ENCODE data around the gene NDC1. TPM values are rescaled to one million over a fixed set of nuclear protein-coding genes. Genes with fewer than 3 reads are reported as not detected.

NDC1 gene
- total and polyA plus RNA-seq, 2 donors (not counting 3 experiments of a cell fraction or from before 2014, with no cell fraction given) = 23.2 to 29.2 TPM

GRCh38 chr1:53868565-53868964 lies 30.5 kb upstream of the NDC1 start:
- ChIA-PET CTCF (interaction anchor here (0.9 to 6.6 kb wide), 3 partner anchors 8 to 91 kb away, joined by 4 to 61 read pairs (median 21); no protein-coding TSS in a partner anchor), POLR2A (no interaction called here)
- TF ChIP-seq MYC (IDR thresholded peaks at IDR 0.05; ENCODE audit: low read depth, low read length) = no peak
- TF ChIP-seq POLR2A (IDR thresholded peaks at IDR 0.05; ENCODE audit: low read depth, low read length) = no peak
- no peak for TF ChIP-seq CTCF (IDR thresholded peaks at IDR 0.05; ENCODE audit: extremely low read depth in 1 of 2, insufficient read depth in 1 of 2, low read depth in 1 of 2, low read length in 2 of 2)
- no peak for TF ChIP-seq MAX (IDR thresholded peaks at IDR 0.05; ENCODE audit: insufficient read depth, insufficient read length)
- TF ChIP-seq FOS (IDR thresholded peaks at IDR 0.05; ENCODE audit: borderline replicate concordance, insufficient read depth, low read length) = peak; percentile 63
- peak; percentile 32 for TF ChIP-seq JUN (IDR thresholded peaks at IDR 0.05; ENCODE audit: borderline replicate concordance, insufficient read depth, insufficient read length, low read depth)
- no peak for TF ChIP-seq POLR2AphosphoS5 (IDR thresholded peaks at IDR 0.05; ENCODE audit: insufficient read depth, low read depth, low read length)
- no peak for TF ChIP-seq GATA2 (IDR thresholded peaks at IDR 0.05; ENCODE audit: insufficient read depth, insufficient read length, low read depth, low read length)
- TF ChIP-seq EZH2 (IDR thresholded peaks at IDR 0.05; ENCODE audit: borderline replicate concordance, low read depth, low read length, severe bottlenecking) = no peak
- H3K79me2 ChIP-seq (ENCODE audit: control insufficient read depth, insufficient read depth, low read length) = no peaks in the 10 kb centered on the region
- no peak overlapping the region for H3K27ac ChIP-seq (ENCODE audit: insufficient read depth, low read depth, low read length)
- peak overlapping the region; percentile 29 for H3K4me2 ChIP-seq (ENCODE audit: insufficient read depth, low read length)
- intact Hi-C loops (cut with micrococcal nuclease) (no loop called here), dilution Hi-C loops (cut with MboI; ENCODE audit: extremely low pct_ligation_motif_present, low sequenced_read_pairs) (no loop called here)
- DNase-seq (ENCODE audit: low read depth, low spot score) (peak; percentile 31), FAIRE-seq (peak; percentile 12)
- no peak overlapping the region for H3K9ac ChIP-seq (replicated peaks; ENCODE audit: extremely low read depth, insufficient read depth, low read length)
- no peaks in the 10 kb centered on the region for H3K27me3 ChIP-seq (ENCODE audit: control insufficient read depth in 2 of 2, insufficient read depth in 2 of 2, low read length in 2 of 2)
- no TSS peak for BruUV-seq (replicated peaks)
- H3K9me3 ChIP-seq (replicated peaks; ENCODE audit: control insufficient read depth, insufficient read depth, low read length) = no peaks in the 10 kb centered on the region
- H3K36me3 ChIP-seq (ENCODE audit: control insufficient read depth in 2 of 2, extremely low read depth in 1 of 2, insufficient read depth in 2 of 2, low read length in 2 of 2) = peaks cover 0 to 3% of the 10 kb centered on the region in 2 experiments
- peaks cover 8% of the 10 kb centered on the region for H3K4me1 ChIP-seq (ENCODE audit: control insufficient read depth, extremely low read depth, insufficient read depth, low read length)
- no peak overlapping the region for H3K4me3 ChIP-seq (replicated peaks in 1 of 3; ENCODE audit: insufficient read depth in 1 of 3, low read depth in 1 of 3, low read length in 3 of 3)
- H3K9me1 ChIP-seq (replicated peaks; ENCODE audit: control insufficient read depth, extremely low read depth, insufficient read depth, low read length) = no peaks in the 10 kb centered on the region
- H4K20me1 ChIP-seq (replicated peaks; ENCODE audit: control insufficient read depth, extremely low read depth, insufficient read depth, low read length) = no peaks in the 10 kb centered on the region
- H2AFZ ChIP-seq (ENCODE audit: low read depth, low read length) = no peak overlapping the region

Measured in endothelial cell of umbilical vein (primary cell).